PC-3 (cell line): ENCODE results near the gene TASL.

Experiments
- CTCF ChIP-seq: fragments of 300-600 bp; sonication (generic); conservative IDR thresholded peaks from 2 replicates; pipeline ENCODE4 v1.5.1; 2017; ENCODE audit warnings: antibody characterized with exemption, low read depth, mild to moderate bottlenecking, low read length
- EZH2 ChIP-seq: fragments of 300-600 bp; sonication (generic); IDR thresholded peaks from one replicate; pipeline ENCODE4 v1.6.1; 2017; ENCODE audit warnings: antibody characterized with exemption, mild to moderate bottlenecking, low read length; ENCODE audit not compliant: unreplicated experiment

DNA sequence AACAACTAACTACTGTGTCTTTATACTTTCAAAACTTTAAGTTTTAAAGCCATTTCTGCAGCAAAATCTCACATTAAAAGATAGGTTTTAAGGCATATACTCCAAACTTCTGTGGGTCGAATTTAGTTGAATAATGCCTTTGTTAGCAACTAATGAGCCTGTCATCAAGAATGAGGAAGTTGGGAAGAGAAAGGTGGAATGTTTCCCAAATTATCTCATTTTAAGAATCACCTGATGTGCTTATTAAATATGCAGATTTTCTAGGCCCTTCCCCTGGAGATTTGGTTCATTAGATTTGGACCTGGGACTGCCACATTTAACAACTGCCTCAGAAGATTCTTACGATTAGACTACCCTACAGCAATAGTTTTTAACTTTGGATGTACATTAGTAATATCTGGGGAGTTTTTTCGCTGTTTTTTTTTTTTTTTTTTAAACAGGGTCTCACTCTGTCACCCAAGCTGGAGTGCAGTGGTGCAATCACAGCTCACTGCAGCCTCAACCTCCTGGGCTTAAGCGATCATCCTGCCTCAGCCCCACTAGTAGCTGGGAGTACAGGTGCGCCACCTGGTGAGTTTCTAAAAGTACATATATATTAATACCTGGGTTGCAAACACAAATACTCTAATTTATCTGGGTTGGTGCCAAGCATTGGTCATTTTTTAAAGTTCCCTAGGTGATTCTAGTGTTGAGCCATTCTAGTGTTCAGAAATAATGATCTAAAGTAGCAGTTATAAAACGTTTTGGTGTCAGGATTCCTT is 16.1 kb upstream of the TASL start:
- TF ChIP-seq CTCF = peak; percentile 52; the same call in 1 of the 2 replicates
- no peak for TF ChIP-seq EZH2
